GM21390 (cell line): Measurements from ENCODE around the gene RNASE7.

ENCODE experiments used
- ATAC-seq: cut with Tn5 transposase; IDR thresholded peaks from one replicate; pipeline ENCODE4 v1.9.1; 2021; ENCODE audit not compliant: unreplicated experiment

The RNASE7 gene

GRCh38 chr14:21042918-21043317 is 756 bp downstream of the RNASE7 start:
- ATAC-seq = no peak

- ATAC-seq = no peak
Measured at GRCh38 chr14:21043387-21043973, 1.3 kb downstream of the RNASE7 start.

- ATAC-seq = no peak
Measured at GRCh38 chr14:21043974-21044618, 1.9 kb downstream of the RNASE7 start.

- ATAC-seq = no peak
Measured at GRCh38 chr14:21047378-21047781, 5.2 kb downstream of the RNASE7 start.

GRCh38 chr14:21048638-21049037 is 6.5 kb downstream of the RNASE7 start:
- ATAC-seq = no peak

- ATAC-seq = no peak
Measured at GRCh38 chr14:21049271-21049673, 7.1 kb downstream of the RNASE7 start.

GRCh38 chr14:21050597-21050996 is 8.4 kb downstream of the RNASE7 start:
- ATAC-seq = no peak

GRCh38 chr14:21053184-21054122 is 11.3 kb downstream of the RNASE7 start:
- ATAC-seq = no peak

GRCh38 chr14:21054123-21054767 is 12.1 kb downstream of the RNASE7 start:
- ATAC-seq = no peak

- no peak for ATAC-seq
Measured at GRCh38 chr14:21054768-21055145, 12.6 kb downstream of the RNASE7 start.

GRCh38 chr14:21055432-21056117 is 13.4 kb downstream of the RNASE7 start:
- no peak for ATAC-seq

- ATAC-seq = no peak
Measured at GRCh38 chr14:21056520-21057163, 14.5 kb downstream of the RNASE7 start.

- no peak for ATAC-seq
Measured at GRCh38 chr14:21057803-21058675, 15.9 kb downstream of the RNASE7 start, which contains the start of gene RNASE8. TSS of gene RNASE8 (plus strand) at chr14:21057822. CDS start at chr14:21057893, 71 bp downstream.

- no peak for ATAC-seq
Measured at GRCh38 chr14:21058903-21059302, 16.7 kb downstream of the RNASE7 start.

GRCh38 chr14:21059842-21060613 is 17.9 kb downstream of the RNASE7 start:
- ATAC-seq = no peak

GRCh38 chr14:21060614-21061346 is 18.6 kb downstream of the RNASE7 start:
- ATAC-seq = no peak

- ATAC-seq = no peak
Measured at GRCh38 chr14:21061347-21061668, 19.1 kb downstream of the RNASE7 start.

GRCh38 chr14:21063479-21063878 is 21.3 kb downstream of the RNASE7 start:
- ATAC-seq = no peak
